ENCODE measurements around the gene TIMMDC1.

TIMMDC1 gene

GRCh38 chr3:119553823-119554415 is 55.6 kb downstream of the TIMMDC1 start:
- H3K4me3 ChIP-seq (ENCODE audit: low read depth, low read length), result no peak overlapping the region
- no peak for DNase-seq (ENCODE audit: low read depth)
- no peak for TF ChIP-seq CTCF (IDR thresholded peaks at IDR 0.05; ENCODE audit: control insufficient read depth, extremely low read depth, insufficient read depth)

- no peak for DNase-seq (ENCODE audit: low read depth)
- no peak for TF ChIP-seq CTCF (IDR thresholded peaks at IDR 0.05; ENCODE audit: control insufficient read depth, extremely low read depth, insufficient read depth)
- H3K4me3 ChIP-seq (ENCODE audit: low read depth, low read length), result no peak overlapping the region
Observed at GRCh38 chr3:119555309-119555735, 57.0 kb downstream of the TIMMDC1 start.

- no peak for TF ChIP-seq CTCF (IDR thresholded peaks at IDR 0.05; ENCODE audit: control insufficient read depth, extremely low read depth, insufficient read depth)
- no peak overlapping the region for H3K4me3 ChIP-seq (ENCODE audit: low read depth, low read length)
- no peak for DNase-seq (ENCODE audit: low read depth)
Observed at GRCh38 chr3:119555929-119556328, 57.6 kb downstream of the TIMMDC1 start.

- no peak overlapping the region for H3K4me3 ChIP-seq (ENCODE audit: low read depth, low read length)
- no peak for TF ChIP-seq CTCF (IDR thresholded peaks at IDR 0.05; ENCODE audit: control insufficient read depth, extremely low read depth, insufficient read depth)
- DNase-seq (ENCODE audit: low read depth), result no peak
Observed at GRCh38 chr3:119557192-119557876, 59.0 kb downstream of the TIMMDC1 start.

- TF ChIP-seq CTCF (IDR thresholded peaks at IDR 0.05; ENCODE audit: control insufficient read depth, extremely low read depth, insufficient read depth), result no peak
- DNase-seq (ENCODE audit: low read depth), result no peak
- H3K4me3 ChIP-seq (ENCODE audit: low read depth, low read length), result no peak overlapping the region
Observed at GRCh38 chr3:119557877-119558269, 59.5 kb downstream of the TIMMDC1 start.

GRCh38 chr3:119558626-119559317 is 60.4 kb downstream of the TIMMDC1 start:
- no peak for DNase-seq (ENCODE audit: low read depth)
- TF ChIP-seq CTCF (IDR thresholded peaks at IDR 0.05; ENCODE audit: control insufficient read depth, extremely low read depth, insufficient read depth), result no peak
- H3K4me3 ChIP-seq (ENCODE audit: low read depth, low read length), result no peak overlapping the region
